MM.1S (cell line): Measurements from ENCODE around the gene PGM1.

Experiments
- CTCF ChIP-seq: fragments of 300-600 bp; sonication (generic); IDR thresholded peaks from 2 replicates; pipeline ENCODE4 v1.5.1; 2016; ENCODE audit warnings: antibody characterized with exemption, low read length, mixed read lengths
- EZH2 ChIP-seq: fragments of 300-600 bp; sonication (generic); optimal IDR thresholded peaks from 2 replicates; pipeline ENCODE3; 2017; ENCODE audit warnings: low read depth, mild to moderate bottlenecking, antibody characterized with exemption, low read length, mixed read lengths
- EZH2phosphoT487 ChIP-seq: fragments of 300-600 bp; sonication (generic); IDR thresholded peaks from 2 replicates; pipeline ENCODE4 v1.6.1; 2018; ENCODE audit warnings: antibody characterized with exemption, low read length

DNA sequence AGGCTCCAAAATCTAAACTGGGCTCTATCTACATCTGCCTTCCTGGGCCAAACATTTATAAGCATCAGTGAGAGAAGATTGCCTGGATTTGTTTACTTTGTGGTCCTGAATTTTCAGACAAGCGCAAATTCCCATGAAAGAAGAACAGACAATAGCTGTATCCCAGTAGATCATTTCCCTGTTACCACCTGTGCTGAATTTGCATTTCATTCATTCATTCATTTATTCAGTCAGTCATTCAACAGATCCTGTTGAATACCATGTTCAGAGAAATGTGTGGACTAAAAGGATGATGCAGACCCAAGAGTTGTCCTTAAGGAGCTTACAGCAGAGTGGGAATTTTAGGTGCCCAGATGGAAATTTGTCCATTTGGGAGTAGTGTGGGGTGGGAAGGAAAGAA, 2.2 kb downstream of the PGM1 start:
- TF ChIP-seq CTCF (no peak), EZH2 (no peak), EZH2phosphoT487 (no peak)
